ENCODE measurements around the gene SLC9A5.

GRCh38 chr16:67245674-67246080 lies 3.1 kb upstream of the SLC9A5 start:
- TF ChIP-seq MAX (IDR thresholded peaks at IDR 0.05; ENCODE audit: insufficient read depth, insufficient read length), result no peak
- TF ChIP-seq CTCF (IDR thresholded peaks at IDR 0.05; ENCODE audit: extremely low read depth in 1 of 2, insufficient read depth in 1 of 2, low read depth in 1 of 2, low read length in 2 of 2), result no peak
- no peak for TF ChIP-seq EZH2 (IDR thresholded peaks at IDR 0.05; ENCODE audit: borderline replicate concordance, low read depth, low read length, severe bottlenecking)
- TF ChIP-seq POLR2A (IDR thresholded peaks at IDR 0.05; ENCODE audit: low read depth, low read length), result no peak
- TF ChIP-seq POLR2AphosphoS5 (IDR thresholded peaks at IDR 0.05; ENCODE audit: insufficient read depth, low read depth, low read length), result no peak
- TF ChIP-seq MYC (IDR thresholded peaks at IDR 0.05; ENCODE audit: low read depth, low read length), result no peak

Data from endothelial cell of umbilical vein (primary cell).